ENCODE measurements around the gene RPL15.

Gene RPL15

GRCh38 chr3:23876923-23877322, 40.0 kb upstream of the RPL15 start:
- Histone ChIP-seq H3K27ac (ENCODE audit: low read length) (no peak overlapping the region), H3K4me2 (ENCODE audit: low read depth, low read length) (no peak overlapping the region), H3K9ac (ENCODE audit: low read length) (no peak overlapping the region), H3K27me3 (replicated peaks; ENCODE audit: insufficient read depth, low read length) (no peaks in the 10 kb centered on the region), H4K20me1 (ENCODE audit: insufficient read depth, low read length) (peaks cover 15% of the 10 kb centered on the region; the same call in 1 of the 2 replicates), H3K4me3 (ENCODE audit: low read length) (no peak overlapping the region), H3K4me1 (ENCODE audit: low read length) (no peaks in the 10 kb centered on the region), H3K79me2 (ENCODE audit: low read length) (peaks cover 93% of the 10 kb centered on the region), H3K9me2 (replicated peaks; ENCODE audit: insufficient read depth, low read length) (no peaks in the 10 kb centered on the region), H3K9me3 (replicated peaks; ENCODE audit: insufficient read depth, low read length) (no peaks in the 10 kb centered on the region), H2AFZ (ENCODE audit: low read length) (no peak overlapping the region), H3F3A (ENCODE audit: insufficient read depth, low read length) (no peaks in the 10 kb centered on the region), H3K36me3 (replicated peaks; ENCODE audit: insufficient read depth, low read length) (no peaks in the 10 kb centered on the region)
- no peak for DNase-seq
- TF ChIP-seq EZH2phosphoT487 (IDR thresholded peaks at IDR 0.05; ENCODE audit: low read length) (no peak), EZH2 (optimal IDR thresholded peaks at IDR 0.05; ENCODE audit: low read depth, low read length) (no peak), CTCF (IDR thresholded peaks at IDR 0.05; ENCODE audit: low read length) (no peak)

- Histone ChIP-seq H2AFZ (ENCODE audit: low read length) (no peak overlapping the region), H3K9me3 (replicated peaks; ENCODE audit: insufficient read depth, low read length) (no peaks in the 10 kb centered on the region), H3K9ac (ENCODE audit: low read length) (no peak overlapping the region), H3K36me3 (replicated peaks; ENCODE audit: insufficient read depth, low read length) (no peaks in the 10 kb centered on the region), H4K20me1 (ENCODE audit: insufficient read depth, low read length) (peaks cover 15% of the 10 kb centered on the region; the same call in 1 of the 2 replicates), H3K9me2 (replicated peaks; ENCODE audit: insufficient read depth, low read length) (no peaks in the 10 kb centered on the region), H3K4me3 (ENCODE audit: low read length) (no peak overlapping the region), H3F3A (ENCODE audit: insufficient read depth, low read length) (no peaks in the 10 kb centered on the region), H3K27me3 (replicated peaks; ENCODE audit: insufficient read depth, low read length) (no peaks in the 10 kb centered on the region), H3K27ac (ENCODE audit: low read length) (no peak overlapping the region), H3K79me2 (ENCODE audit: low read length) (peaks cover 94% of the 10 kb centered on the region), H3K4me1 (ENCODE audit: low read length) (no peaks in the 10 kb centered on the region), H3K4me2 (ENCODE audit: low read depth, low read length) (no peak overlapping the region)
- TF ChIP-seq EZH2phosphoT487 (IDR thresholded peaks at IDR 0.05; ENCODE audit: low read length): no peak
- no peak for TF ChIP-seq EZH2 (optimal IDR thresholded peaks at IDR 0.05; ENCODE audit: low read depth, low read length)
- no peak for TF ChIP-seq CTCF (IDR thresholded peaks at IDR 0.05; ENCODE audit: low read length)
- no peak for DNase-seq
These were observed 39.5 kb upstream of the RPL15 start for GRCh38 chr3:23877329-23877980.

- H3K36me3 ChIP-seq (replicated peaks; ENCODE audit: insufficient read depth, low read length): no peaks in the 10 kb centered on the region
These were observed 37.4 kb upstream of the RPL15 start for GRCh38 chr3:23879485-23879884.

More at GRCh38 chr3:23879485-23879884, 37.4 kb upstream of the RPL15 start:
- no peak overlapping the region for H3K9ac ChIP-seq (ENCODE audit: low read length)
- no peak overlapping the region for H2AFZ ChIP-seq (ENCODE audit: low read length)
- no peak overlapping the region for H3K27ac ChIP-seq (ENCODE audit: low read length)
- no peak overlapping the region for H3K4me2 ChIP-seq (ENCODE audit: low read depth, low read length)
- no peaks in the 10 kb centered on the region for H3F3A ChIP-seq (ENCODE audit: insufficient read depth, low read length)
- no peak for DNase-seq
- no peaks in the 10 kb centered on the region for H3K27me3 ChIP-seq (replicated peaks; ENCODE audit: insufficient read depth, low read length)
- no peak overlapping the region for H3K4me3 ChIP-seq (ENCODE audit: low read length)
- TF ChIP-seq EZH2 (optimal IDR thresholded peaks at IDR 0.05; ENCODE audit: low read depth, low read length) (no peak), EZH2phosphoT487 (IDR thresholded peaks at IDR 0.05; ENCODE audit: low read length) (no peak), CTCF (IDR thresholded peaks at IDR 0.05; ENCODE audit: low read length) (no peak)
- H3K9me3 ChIP-seq (replicated peaks; ENCODE audit: insufficient read depth, low read length): no peaks in the 10 kb centered on the region
- peaks cover 12% of the 10 kb centered on the region; the same call in 1 of the 2 replicates for H4K20me1 ChIP-seq (ENCODE audit: insufficient read depth, low read length)
- H3K79me2 ChIP-seq (ENCODE audit: low read length): peaks cover 98% of the 10 kb centered on the region
- H3K4me1 ChIP-seq (ENCODE audit: low read length): no peaks in the 10 kb centered on the region
- H3K9me2 ChIP-seq (replicated peaks; ENCODE audit: insufficient read depth, low read length): no peaks in the 10 kb centered on the region
